Measurements from ENCODE around the gene TDRD12.
"Not testable (repeated sequence)": the region's sequence is repeated elsewhere in the genome, so short reads cannot be mapped to it uniquely, and the experiment has no call there.

The TDRD12 gene

DNA sequence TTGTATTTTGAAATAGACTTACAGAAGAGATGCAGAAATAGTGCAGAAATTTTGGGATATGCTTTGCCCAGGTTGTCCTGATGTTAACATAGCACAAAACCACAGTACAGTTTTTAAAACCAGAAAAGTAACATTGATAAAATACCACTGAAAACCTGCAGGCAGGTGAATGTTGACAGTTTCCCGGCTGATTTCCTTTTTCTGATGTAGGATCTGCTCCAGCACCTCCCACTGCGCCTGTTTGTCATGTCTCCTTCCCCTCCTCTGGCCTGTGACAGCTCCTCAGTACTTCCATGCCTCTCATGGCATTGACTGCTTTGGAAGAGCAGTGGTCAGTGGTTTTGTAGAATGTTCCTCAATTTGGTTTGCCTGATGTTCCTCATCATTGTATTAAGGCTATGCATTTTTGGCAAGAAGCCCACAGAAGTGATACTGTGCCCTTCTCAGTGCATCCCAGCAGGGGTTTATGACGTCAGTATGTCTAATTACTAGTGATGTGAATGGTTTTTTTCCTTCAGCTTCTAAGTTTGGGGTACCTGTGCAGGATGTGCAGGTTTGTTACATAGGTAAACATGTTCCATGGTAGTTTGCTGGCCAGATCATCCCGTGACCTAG, 31.0 kb downstream of the TDRD12 start:
- DNase-seq, result no peak

GRCh38 chr19:32751066-32751465, 31.5 kb downstream of the TDRD12 start:
- DNase-seq, result no peak

DNA sequence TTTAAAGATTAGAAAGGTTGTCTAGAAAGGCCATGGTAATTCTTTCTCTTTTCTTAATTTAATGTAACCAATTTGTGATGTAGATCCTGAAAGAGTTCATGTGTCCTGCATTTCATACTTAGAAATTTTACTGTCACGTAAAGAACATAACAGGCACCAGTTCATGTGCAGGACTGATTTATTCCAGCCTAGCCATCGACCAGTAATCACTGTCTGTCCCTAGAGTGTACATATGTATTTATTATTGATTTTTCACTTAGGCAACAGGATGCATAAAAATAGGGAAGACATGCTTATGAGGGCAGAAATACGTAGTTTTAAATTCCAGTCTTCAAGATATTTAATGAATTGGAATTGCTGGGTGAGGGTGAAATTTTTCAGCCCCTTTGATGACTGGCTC, 37.6 kb downstream of the TDRD12 start:
- DNase-seq, result no peak

- not testable (repeated sequence) for DNase-seq
These were observed 45.8 kb downstream of the TDRD12 start for GRCh38 chr19:32765365-32765764.

- DNase-seq, result no peak
These were observed 48.5 kb downstream of the TDRD12 start for GRCh38 chr19:32767951-32768679.

GRCh38 chr19:32771596-32771995, 52.0 kb downstream of the TDRD12 start:
- DNase-seq, result no peak

DNA sequence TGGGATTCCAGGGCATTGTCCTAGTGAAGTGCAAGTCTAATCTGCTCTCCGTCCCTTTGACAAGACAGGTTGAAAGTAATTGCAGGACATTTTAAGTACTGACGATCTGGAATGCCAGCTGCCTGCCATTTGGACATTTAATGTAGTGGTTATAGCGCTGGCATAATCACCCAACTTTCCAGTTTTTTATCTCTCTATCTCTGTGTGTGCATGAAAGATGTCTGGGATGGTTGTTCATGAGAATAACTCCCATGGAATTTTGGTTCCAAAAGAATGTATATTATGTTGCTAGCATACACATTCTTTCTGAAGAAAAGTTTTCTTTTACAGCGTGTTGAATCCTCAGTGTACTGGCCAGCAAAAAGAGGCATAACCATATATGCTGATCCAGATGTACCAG, 53.6 kb downstream of the TDRD12 start:
- no peak for DNase-seq

GRCh38 chr19:32779082-32779481, 59.5 kb downstream of the TDRD12 start:
- no peak for DNase-seq

DNA sequence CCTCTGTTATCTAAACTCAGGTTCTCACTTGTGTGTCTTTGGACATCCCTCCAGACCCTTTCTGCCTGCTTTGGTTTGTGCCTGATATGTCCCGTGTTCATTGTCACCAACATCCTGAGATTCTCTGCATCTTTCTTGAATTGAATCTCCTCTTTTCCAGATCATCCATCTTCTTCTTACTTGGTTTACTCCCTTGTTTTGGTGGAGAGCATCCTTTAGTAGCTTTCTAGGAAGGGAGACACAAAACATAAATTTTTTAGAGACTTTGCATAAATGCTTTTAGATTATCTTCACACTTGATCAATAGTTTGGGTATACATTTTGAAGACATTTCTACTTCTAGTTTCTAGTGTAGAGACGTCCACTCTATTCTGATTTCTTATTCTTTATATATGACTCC, 61.7 kb downstream of the TDRD12 start:
- DNase-seq, result no peak

GRCh38 chr19:32782089-32782488, 62.5 kb downstream of the TDRD12 start:
- DNase-seq, result not testable (repeated sequence)

DNA sequence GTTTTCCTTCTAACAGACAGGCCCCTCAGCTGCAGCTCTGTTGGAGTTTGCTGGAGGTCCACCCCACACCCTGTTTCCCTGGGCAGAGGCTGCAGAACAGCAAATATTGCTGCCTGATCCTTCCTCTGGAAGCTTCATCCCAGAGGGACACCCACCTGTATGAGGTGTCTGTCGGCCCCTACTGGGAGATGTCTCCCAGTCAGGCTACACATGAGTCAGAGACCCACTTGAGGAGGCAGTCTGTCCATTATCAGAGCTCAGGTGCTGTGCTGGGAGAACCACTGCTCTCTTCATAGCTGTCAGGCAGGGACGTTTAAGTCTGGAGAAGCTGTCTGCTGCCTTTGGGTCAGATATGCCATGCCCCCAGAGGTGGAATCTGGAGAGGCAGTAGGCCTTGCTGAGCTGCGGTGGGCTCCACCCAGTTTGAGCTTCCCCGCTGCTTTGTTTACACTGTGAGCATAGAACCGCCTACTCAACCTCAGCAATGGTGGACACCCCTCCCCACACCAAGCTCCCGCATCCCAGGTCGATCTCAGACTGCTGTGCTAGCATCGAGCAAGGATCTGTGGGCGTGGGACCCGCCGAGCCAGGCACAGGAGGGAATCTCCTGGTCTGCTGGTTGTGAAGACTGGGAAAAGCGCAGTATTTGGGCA, 67.7 kb downstream of the TDRD12 start:
- DNase-seq, result not testable (repeated sequence)

DNA sequence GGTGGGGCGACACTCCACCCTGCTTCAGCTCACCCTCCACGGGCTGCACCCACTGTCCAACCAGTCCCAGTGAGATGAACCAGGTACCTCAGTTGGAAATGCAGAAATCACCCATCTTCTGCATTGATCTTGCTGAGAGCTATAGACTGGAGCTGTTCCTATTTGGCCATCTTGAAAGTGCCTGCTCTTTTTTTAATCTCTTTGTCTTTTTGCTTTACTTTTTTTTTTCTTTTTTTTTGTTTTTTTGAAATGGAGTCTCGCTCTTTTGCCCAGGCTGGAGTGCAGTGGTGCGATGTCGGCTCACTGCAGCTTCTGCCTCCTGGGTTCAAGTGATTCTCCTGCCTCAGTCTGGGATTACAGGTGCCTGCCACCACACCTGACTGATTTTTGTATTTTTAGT, 68.3 kb downstream of the TDRD12 start:
- not testable (repeated sequence) for DNase-seq

GRCh38 chr19:32789429-32789828, 69.9 kb downstream of the TDRD12 start:
- no peak for DNase-seq

- no peak for DNase-seq
These were observed 78.6 kb downstream of the TDRD12 start for GRCh38 chr19:32798201-32798600.

DNA sequence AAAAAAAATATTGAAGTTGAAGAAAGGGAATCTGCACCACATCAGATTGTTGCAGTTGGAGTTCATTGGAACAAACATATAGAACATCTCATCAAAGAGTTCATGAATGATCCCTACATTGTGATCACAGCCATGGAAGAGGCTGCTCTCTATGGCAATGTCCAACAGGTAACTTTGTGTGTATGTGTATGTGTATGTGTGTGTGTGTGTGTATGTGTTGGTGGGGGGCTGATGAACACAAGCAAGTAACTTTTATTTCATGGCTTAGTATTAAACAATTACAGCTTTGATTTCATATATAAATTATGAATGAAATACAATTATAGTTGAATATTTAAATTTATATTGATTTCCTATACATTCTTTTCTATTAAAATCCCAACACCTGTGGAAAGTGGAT, 80.6 kb downstream of the TDRD12 start:
- no peak for DNase-seq

DNA sequence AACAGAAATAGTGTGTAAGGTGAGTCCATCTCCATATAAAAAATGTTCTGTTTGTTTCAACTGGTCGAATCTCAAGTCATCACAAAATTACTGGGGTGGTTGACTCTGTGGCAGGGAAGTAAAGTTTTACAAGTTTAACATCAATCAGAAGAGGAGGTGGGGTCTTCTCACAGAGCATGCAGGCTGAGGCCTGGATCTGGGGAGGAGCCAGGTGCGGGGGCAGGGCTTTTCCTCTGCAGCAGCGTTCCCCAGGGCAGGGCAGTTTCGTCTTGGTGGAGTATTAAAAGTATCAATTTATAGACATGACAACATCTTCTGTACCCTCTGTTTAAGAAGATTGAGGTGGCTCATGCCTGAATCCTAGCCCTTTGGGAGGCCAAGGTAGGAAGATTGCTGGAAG, 81.2 kb downstream of the TDRD12 start:
- DNase-seq, result no peak

- no peak for DNase-seq
These were observed 83.3 kb downstream of the TDRD12 start for GRCh38 chr19:32802840-32803239.

DNA sequence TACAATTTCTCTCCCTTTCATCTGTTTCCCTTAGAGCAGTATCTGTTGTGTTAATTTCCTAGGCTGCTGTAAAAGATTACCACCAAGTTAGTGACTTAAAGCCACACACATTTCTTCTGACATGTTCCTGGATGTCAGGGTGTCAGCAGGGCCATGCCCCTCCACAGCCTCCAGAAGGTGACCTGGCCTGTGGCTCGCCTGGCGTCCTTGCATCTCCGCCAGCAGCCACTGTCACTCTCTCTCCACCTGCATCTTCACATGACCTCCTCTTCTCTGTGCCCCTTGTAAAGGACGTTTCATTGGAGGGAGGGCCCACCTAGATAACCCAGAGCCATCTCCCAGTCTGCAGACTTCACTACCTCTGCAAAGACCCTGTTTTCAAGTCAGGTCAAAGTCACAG, 88.7 kb downstream of the TDRD12 start:
- DNase-seq, result no peak

DNA sequence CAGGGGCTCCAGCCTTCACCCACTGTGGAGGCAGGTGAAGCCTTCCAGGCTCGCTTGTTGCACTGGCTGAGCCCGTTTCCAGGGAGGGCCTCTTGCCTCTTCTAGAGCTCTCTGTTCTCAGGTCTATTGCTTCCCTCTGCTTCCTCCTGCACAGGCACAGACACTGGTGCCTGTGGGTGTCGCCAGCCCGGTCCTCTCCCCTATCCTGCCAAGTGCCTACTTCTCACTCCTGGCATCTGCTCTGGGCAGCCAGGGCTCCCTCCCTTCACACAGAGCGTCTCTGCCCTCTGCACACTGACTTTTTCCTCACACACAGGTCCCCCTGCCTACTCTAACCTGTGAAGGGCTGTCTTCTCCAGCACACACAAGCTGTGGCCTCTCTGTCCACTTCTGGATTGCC, 89.7 kb downstream of the TDRD12 start:
- no peak for DNase-seq

- no peak for DNase-seq
These were observed 90.2 kb downstream of the TDRD12 start for GRCh38 chr19:32809754-32810153.

DNA sequence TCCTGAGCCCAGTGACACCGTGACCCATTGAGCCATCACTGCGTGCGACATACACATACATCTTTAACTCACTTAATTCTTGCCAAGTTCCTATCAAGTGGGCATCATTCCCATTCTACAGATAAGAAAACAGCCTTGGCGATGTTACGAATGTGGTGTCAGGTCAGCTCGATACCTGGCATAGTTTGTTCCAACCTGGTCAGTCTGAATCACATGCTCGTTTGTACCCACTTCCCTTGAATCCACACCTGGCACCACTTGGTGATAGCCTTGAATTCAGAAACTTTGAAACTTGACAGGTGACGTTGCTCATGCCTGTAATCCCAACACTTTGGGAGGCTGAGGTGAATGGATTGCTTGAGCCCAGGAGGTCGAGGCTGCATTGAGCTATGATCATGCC, 90.9 kb downstream of the TDRD12 start:
- DNase-seq, result no peak

- DNase-seq, result no peak
These were observed 91.6 kb downstream of the TDRD12 start for GRCh38 chr19:32811151-32811550.

- DNase-seq, result no peak
These were observed 92.5 kb downstream of the TDRD12 start for GRCh38 chr19:32812036-32812435.

DNA sequence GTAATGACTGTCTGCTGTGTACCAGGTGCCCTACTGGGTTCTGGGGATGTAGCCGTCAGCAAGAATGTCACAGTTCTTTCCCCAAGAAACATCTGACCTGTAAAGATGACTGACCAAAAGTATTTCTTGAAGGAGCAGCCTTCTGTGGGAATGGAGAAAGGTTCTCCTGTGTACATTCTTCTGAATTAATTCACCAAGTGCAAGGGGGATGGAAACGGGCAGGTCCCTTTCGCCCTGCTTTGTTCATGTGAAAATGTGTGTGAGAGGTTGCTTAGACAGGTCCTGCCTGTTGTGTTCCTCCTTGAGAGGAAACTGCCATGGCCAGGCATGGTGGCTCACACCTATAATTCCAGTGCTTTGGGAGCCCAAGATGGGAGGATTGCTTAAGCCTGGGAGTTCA, 93.0 kb downstream of the TDRD12 start:
- DNase-seq, result no peak

All from T-helper 9 cell (primary cell).